GM04504 (cell line): ENCODE measurements around the gene PITHD1.
"Not testable (repeated sequence)": the region's sequence is repeated elsewhere in the genome, so short reads cannot be mapped to it uniquely, and the experiment has no call there.

Experiments
- DNase-seq: peaks from one replicate; pipeline ENCODE4 v3.0.0-alpha.2; 2012; ENCODE audit warnings: low read depth

PITHD1 gene

DNA sequence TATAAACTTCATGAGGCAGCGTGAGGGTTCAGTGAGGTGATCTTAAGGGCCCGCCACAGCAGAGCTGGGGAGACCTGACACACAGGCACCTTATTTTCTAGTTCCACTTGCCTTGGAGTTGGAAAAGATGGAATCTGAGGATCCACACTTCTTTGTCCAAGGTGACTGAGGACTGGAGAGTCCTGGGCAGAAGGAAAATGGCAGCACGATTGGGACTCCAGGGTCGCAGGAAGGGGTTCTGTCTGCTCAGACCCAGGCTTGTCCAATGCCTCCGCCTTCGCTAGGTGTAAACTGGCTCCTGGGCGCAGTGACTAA, 21.0 kb downstream of the PITHD1 start:
- no peak for DNase-seq

DNA sequence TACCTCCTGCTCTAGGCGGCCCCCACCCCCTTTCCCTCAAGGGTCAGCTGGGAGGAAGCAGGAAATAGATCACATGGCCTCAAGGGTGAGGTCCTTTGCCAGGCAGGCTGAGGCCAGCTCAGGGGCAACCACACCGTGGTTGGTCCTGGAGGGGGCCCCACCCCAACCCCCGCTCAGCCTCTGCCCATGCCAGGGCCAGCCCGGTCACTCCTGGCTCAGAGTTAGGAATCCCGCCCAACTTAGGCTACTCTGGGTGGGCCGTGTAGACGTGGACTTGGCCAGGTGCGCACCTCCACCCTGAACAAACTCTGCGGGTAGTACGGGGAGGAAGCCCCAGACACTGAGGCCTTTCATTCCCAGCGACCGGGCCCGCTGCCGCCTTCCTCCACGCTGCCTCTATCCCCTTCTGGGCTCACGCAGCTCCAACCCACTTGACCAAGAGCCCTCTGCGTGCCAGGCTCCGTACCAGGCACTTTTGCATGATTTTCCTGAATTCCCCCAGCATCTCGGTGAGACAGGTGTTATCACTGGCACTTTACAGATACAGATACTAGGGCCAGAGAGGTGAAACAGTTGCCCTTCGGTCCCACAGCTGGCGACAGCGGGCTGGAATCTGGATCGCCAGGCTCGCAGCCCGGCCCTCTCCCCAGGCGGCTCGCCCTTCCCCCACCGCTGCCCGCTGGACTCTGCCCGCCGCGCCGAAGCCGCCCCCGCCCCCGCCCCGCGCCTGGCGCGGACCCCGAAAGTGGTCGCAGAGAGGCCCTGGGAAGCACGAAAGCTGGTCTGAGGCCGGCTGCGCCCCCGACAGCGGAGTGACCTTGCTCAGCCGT, 21.6 kb downstream of the PITHD1 start:
- DNase-seq = no peak

DNA sequence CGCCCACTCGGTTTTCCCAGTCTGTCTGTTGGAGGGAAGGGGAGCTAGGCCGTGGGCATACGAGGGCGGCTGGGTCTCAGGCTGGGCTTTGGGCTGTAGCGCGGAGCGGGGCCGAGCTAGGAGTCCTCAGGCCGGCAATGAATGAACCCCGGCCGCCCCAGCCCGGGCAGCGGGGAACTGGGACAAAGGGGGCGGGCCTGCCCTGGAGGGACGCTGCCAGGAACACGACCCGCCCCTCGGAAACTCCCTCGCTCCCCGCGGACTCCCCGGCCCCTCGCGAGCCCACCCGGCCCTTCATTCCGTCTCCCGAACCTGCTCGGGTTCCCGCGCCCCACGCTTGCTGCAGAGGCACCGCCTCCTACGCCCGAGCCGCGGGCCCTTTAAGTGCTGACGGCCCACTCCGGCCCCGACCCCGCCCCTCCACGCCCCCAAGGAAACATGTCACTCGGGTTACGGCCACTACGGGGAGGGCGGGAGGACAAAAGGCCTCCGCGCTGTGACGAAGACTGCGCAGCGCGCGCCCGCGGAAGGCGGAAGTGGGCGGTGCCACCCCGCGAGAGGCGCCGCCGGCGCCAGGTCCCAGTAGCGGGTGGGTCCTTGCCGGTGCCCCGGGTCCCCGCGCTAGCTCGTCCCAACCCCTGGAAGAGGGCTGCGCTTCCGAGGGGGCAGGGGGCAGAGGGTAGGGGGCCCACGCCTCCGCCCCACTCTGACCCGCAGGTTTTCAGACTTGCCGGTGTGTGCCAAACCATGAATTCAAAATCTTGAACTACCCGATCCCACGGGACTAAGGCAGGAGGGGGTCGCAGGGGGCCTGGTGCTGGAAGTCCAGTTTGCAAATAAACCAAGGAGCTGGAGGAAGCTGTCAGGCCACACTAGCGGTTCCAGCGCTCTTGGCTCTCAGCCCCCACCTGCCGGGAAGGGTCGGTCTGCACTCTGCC, 22.5 kb downstream of the PITHD1 start, which contains the start of gene GALE:
Gene GALE (minus strand): TSS at position 355 of the 938 bp plus-strand sequence. CDS start 1,747 bp downstream, outside the sequence.
- DNase-seq = peak; percentile 87

DNA sequence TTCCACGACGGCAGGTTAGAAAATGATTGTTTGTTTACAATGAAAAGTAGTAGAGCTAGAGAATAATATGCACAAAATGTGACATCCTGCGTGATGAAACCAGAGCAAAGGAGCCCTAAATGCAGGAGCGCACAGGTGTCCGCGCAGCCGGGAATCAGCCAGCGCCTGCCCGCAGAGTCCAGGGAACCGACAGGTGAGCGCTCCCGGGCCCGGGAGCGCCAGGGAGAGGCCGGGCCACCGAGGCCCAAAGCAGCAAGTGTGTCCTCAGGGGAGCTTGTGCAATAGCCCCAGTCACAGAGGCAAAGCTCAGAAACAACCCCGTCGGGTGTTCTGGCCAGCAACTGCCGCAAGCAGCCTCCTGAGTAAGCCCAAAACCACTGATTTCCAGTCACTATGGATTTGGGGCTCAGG, 23.1 kb downstream of the PITHD1 start:
- no peak for DNase-seq

DNA sequence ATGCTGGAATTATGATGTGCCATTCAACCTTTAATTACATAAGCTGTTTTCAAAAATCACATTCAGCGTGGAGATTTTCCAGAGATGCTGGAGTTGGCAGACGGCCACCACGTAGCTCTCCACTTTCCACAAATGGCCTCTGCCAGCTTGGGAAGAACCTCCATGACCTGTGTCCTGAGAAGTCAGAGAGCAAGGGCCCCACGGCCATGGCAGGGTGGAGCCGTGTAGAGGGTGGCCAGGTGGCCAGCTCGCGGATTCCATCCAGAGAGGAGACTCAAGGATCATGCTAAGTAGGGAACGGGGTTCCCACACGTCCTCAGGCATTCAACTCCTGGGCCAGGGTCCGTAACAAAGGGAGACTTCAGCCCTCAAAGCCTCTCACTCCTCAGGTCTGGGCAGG, 23.7 kb downstream of the PITHD1 start:
- DNase-seq = no peak

DNA sequence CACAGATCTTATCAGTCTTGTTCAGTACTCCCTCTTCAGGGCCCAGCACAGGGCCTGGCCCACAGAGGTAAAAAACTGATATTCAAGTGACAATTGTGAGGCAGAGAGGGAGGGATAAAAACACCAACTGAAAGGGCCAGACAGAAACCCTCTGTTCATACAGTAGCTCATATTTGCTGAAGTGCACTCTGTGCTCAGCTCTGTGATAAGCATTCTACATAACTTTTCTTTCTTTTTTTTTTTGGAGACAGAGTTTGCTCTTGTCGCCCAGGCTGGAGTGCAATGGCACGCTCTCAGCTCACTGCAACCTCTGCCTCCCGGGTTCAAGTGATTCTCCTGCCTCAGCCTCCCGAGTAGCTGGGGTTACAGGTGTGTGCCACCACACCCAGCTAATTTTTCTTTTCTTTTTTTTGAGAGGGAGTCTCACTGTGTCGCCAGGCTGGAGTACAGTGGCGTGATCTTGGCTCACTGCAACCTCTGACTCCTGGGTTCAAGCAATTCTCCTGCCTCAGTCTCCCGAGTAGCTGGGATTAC, 24.7 kb downstream of the PITHD1 start:
- not testable (repeated sequence) for DNase-seq

DNA sequence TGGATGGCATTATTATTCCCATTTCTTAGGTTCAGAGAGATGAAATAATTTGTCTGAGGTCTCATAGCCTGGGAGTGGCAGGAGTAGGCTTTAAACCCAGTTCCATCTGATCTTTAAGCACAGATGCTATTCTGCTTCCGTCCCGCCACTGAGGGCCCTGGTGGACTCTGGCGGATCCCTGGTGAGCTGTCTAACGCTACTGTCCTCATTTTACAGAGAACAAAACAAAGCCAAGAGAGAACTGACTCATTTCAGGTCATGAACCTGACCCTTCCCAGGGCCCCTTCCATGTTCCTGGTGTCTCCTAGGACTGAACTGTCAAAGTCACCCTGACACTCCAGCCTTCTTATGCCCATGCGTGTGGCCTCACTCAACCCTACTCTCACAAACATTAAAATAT, 25.5 kb downstream of the PITHD1 start:
- no peak for DNase-seq

DNA sequence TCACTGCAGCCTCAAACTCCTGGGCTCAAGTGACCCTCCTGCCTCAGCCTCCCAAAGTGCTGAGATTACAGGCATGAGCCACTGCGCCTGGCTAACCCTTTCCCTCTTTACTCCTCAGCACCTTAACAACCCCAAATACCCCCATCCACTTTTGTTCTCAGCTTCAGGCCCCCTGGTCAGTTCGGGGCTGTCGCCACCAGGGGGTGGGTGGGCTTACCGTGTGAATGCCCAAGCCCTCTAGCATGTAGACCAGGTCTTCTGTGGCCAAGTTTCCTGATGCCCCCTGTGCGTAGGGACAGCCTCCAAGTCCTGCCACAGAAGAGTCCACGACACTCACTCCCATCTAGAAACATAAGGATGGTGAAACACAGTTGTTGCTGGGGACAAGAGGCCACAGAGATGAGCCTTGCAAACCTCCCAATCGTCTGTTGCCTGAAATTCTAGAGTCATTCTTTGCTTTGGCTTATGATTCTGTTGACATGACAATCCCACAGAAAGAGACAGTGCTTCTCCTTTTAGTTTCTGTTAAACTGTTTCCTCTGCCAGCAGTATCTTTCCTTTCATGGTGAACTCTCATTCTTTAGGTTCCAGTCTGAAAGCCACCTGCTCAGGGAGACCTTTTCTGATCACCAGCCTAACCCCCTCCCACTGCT, 26.1 kb downstream of the PITHD1 start:
- no peak for DNase-seq

DNA sequence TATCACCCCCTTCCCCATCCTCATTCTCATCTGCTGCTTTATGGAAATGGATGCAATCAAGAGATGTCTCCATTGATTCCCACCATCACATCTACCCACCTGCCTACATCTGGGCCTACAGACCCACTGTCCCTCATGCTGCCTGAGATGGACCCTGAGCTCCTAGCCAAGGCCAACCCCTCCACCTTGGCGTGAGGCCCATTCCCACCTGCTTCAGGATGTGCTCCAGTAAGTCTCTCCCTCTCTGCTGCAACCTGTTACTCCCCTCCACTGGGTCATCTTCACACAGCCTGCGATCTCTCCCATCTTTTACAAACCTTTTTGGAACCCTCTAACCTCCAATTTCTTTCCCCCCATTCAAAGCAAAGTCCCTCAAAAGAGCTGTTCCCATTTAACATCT, 26.8 kb downstream of the PITHD1 start:
- DNase-seq = no peak

DNA sequence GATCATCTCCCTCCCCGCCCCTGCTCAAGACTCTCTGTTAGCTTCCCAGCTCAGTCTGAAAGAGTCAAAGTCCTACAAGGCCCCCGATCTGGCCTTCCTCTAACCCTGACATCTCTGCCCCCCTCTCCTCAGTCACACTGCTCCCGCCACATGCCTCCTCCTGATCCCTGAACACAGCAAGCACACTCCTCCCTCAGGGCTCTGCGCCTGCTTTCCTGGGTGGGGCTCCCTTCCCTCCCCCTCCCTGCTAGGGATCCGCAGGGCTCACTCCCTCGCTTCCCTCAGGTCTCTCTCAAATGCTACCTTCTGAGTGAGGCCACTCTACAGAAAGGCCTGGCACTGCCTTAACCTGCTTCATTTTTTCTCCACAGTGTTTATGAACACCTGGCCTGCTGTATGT, 28.1 kb downstream of the PITHD1 start:
- no peak for DNase-seq

DNA sequence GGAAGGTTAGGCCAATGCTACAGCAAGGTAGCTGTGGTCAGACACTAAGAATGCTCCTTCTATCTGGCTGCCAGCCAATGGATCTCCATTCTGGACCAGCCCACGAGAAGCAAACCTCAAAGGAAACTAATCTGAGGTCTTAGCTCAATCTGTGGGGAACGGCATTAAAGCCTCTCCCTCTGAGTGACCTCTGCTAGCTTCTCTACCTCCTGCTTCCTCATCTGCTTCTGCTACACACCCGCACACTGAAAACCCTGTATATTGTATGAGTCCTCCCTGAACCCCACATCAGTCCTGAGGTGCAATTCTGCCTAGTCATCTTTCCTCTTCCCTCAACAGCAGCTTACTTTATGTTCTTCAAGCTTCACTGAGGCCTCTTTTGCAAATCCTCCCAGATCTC, 29.2 kb downstream of the PITHD1 start:
- no peak for DNase-seq

DNA sequence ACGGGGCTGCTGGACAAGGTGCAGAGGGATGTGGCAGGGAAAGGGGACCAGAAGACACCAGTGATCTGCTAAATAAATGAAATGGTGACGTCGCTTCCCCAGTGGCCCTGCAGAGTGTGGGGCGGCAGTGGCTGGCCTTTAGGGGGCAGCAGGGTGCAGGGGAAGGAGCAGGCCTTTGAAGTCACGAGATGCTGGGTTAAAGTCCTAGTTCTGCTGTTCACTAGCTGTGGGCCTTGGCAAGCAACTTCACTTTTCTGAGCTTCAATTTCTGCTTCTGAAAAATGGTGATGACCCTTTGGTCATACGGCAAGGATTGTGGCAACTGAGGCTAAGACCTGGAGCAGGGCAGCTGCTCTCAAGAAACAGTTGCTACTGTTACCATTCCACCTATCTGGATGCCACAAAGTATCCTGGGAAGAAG, 31.5 kb downstream of the PITHD1 start:
- DNase-seq = no peak

DNA sequence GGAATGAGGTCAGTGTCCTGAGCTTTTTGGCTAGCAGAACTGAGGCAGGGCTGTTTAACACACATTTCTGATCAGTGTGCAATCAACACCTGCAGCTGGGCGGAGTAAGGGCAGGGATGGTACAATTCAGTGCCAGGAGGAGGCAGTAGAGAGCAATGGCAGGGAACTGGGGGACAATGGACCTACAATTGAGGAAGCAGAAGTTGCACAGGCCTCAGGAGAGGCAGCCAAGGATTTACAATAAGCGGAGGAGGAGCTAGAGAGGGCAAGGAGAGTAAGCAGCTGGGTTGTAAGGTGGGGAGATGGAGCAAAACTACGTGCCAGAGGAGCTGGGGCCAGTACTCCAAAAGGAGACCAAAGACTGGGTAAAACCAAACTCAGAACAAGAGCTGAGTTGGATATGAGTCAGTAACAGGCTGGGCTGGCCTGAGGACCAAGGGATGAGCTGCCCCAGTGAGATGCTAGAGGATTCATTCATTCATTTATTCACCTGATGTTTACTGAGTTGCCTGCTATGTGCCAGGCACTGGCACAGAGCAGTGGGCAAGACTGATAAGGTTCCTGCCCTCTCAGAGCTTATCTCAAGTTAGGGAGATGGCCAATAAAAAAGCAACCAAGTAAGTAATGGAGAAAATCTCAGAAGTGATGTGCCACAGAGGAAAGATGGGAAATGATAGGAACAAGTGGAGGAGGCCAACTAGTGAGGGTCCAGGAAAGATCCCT, 32.8 kb downstream of the PITHD1 start:
- DNase-seq = no peak

DNA sequence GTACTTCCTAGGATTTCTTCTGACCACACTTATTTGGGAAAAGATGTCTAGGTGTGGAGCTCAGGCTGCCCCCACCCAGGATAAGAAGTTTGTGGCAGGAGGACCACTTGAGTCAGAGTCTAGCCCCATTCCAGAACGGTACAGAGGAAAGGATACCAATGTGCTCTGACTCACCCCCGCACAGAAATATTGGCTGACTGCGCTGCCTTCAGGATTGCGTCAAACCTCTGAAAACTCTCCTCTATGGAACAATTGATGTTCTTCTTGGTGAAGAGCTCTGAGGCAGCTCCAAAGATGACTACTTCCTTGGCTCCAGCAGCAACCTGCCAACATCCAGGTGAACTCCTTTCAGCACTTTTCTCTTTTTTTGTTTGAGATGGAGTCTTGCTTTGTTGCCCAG, 35.8 kb downstream of the PITHD1 start:
- DNase-seq = no peak

DNA sequence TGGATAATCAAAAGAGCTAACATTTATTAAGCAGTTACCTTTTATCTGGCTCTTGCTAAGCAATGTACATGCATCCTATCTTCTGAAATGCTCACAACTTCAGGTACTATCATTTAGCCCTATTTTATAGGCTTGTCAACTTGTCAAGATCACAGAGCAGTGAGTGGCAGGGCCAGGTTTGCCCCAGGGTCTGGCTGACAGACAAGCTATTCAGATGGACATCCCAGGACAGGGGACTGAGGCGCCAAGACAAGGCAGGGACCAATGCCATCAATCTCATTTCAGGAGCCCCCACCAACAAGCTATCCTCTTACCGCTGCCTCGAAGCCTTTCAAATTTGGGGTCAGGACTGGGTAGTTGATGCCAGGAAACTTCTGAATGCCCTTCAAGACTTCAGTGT, 38.1 kb downstream of the PITHD1 start:
- DNase-seq = no peak

DNA sequence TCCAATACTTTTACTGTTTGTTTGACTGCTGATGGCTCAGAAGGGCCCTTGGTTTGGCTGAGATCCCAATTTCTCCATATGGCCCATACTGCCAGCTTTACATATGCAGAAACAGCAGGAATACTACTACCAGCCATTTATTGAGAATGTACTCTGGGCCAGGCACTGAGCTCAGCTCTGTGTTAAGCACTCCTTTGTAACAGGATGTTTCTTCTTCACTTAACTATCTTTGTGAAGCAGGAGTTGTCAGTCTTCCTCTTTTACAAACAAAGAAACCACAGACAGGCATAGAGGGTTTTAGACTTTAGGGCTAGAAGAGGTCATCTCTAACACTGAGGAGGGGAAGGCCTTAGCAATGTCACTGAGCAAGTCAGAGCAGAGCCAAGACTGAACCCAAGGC, 38.7 kb downstream of the PITHD1 start:
- no peak for DNase-seq

DNA sequence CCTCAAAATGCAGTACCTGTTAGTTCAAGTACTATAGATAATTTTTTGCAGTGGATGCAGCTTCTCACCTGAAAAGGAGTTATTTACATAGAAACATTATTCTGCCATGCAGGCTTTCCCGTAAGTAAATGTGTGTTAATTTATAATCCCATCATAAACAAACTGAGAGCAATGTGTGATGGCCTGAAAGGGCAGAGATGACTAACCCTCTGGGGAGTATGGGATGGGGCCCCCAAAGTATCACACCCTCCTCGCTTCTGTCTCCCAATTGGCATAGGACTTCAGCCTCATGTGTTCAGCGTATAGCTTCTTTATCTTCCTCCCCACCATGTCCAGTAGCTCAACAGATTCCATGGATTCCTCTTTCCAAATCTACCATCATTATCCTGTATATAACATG, 39.4 kb downstream of the PITHD1 start:
- DNase-seq = no peak

DNA sequence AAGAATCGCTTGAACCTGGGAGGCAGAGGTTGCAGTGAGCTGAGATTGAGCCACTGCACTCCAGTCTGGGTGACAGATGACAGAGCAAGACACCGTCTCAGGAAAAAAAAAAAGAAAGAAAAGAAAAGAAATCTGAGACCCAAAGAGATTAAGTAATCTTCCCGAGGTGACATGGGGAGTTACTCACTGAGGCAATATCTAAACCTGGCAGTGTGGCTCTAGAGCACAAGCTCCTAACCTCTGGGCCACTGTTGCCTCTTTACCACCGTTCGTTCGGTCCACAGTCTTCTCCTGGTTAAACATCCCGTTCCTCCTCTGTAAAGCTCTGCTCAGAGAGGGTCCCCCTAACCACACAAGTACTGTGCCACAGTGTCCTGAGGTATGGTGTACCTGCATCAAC, 45.5 kb downstream of the PITHD1 start:
- no peak for DNase-seq

DNA sequence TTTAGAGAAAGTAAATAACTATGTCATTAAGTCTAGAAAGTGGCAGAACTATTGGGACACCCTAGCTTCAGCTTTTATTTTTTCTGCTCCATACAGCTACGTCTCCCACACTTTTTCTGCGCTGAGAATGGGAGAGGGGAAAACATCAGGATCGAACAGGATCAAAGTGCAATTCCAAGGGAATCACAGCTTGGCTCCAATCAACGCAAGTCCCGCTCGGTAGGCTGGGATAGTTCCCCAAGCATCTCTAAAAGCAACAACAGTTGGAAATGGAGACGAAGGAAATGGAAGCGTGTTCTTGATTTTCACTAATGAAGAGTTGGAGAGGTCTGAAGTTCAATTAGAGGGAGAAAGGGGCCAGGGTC, 46.5 kb downstream of the PITHD1 start:
- DNase-seq = no peak

DNA sequence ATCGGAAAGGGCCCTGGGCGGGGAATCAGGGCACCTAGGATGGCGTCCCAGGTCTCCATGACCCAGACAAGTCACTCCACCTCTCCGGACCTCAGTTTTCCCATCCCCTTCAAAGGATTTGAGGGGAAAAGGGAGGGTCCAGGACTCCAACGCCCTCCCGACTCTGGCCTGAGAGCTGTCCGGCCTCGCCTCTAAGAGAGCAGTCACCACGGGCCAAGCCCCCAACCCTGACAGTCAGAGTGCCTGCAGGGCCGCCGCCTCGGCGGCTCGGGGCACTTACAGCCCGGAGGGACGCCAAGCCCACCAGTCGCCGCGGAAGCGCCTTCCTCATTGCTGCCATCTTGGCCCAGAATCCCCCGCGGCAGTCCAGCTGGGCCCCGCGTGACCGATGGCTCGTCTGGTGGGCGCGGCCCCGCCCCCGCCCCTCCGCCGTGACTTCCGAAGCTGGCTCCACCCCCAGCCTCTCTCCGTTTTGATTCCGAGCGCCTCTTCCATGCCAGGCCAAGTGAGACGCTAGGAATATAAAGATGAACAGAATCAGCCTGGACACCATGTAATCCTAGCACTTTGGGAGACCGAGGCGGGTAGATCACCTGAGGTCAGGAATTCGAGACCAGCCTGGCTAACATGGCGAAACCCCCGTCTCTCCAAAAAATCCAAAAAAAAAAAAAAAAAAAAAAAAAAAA, 47.0 kb downstream of the PITHD1 start, which contains the start of gene HMGCL:
Gene HMGCL (minus strand): TSS at position 354 of the 686 bp plus-strand sequence. CDS start 14 bp downstream, at position 340.
- peak; percentile 71 for DNase-seq
